GM18499 (cell line): Measurements from ENCODE around the gene SLC22A5.

Experiments used
- ATAC-seq: cut with Tn5 transposase; IDR thresholded peaks from one replicate; pipeline ENCODE4 v1.9.1; 2021; ENCODE audit warnings: moderate number of reproducible peaks; ENCODE audit not compliant: insufficient read depth, unreplicated experiment

The SLC22A5 gene

DNA sequence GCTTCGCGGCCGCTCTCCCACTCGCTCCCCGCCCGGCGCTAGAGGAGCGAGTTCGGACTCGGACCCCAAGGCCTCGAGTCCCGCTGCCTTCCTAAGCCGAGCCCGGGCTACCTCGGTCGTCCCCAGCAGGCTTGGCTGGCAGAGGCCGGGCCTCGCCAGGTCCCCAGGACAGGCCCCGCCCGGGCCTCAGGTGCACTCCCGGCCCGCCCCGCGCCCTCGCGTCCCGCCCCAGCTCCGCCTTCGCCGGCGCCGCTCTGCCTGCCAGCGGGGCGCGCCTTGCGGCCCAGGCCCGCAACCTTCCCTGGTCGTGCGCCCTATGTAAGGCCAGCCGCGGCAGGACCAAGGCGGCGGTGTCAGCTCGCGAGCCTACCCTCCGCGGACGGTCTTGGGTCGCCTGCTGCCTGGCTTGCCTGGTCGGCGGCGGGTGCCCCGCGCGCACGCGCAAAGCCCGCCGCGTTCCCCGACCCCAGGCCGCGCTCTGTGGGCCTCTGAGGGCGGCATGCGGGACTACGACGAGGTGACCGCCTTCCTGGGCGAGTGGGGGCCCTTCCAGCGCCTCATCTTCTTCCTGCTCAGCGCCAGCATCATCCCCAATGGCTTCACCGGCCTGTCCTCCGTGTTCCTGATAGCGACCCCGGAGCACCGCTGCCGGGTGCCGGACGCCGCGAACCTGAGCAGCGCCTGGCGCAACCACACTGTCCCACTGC, at the start of gene SLC22A5:
Gene SLC22A5 (plus strand): TSS at position 237 of the 707 bp plus-strand sequence. CDS start 263 bp downstream, at position 500.
- peak; percentile 60 for ATAC-seq

DNA sequence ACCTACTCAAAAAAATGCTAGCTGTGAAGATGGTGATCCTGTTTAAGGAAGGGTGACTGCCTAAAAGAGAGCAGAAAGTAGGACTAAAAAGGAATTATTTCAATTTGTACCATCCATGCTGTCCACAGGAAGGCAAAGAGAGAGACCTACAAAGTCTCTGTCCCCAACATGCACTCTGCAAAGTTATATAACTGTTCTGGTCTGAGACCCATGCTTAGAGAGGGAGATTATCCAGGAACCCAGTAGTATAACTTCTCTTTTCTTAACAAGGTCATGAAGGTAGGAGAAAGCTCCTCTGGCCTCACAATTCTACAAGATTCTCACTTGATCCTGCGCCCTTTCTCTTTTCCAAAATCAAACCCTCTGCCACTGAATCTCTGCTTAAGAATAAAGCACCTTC, 49.5 kb upstream of the SLC22A5 start:
- no peak for ATAC-seq

DNA sequence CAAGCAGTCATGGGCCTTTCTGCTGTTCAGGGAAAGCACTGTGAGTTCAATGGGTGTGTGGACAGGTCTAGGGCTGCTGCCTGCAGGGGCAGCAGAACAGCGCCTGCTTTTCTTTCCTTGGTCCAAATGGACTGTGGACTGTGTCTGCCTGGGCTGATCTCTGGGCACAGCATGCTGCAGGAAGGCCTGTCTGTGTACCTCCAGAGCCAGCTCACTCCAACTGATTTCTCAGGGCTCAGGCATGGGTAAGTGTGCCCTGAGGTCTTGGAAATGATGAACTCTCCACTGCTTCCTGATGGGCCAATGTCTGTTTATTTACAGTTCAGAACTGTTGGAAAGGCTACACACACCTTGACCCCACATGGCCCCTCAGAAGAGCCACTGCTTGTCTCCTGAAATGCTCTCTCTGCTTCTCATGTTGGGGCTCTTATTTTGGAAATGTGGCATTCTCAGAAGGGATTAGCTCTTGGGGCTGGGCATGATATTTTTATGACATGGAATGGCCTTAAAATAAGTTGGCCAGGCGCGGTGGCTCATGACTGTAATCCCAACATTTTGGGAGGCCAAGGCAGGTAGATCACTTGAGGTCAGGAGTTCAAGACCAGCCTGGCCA, 48.3 kb upstream of the SLC22A5 start:
- ATAC-seq = no peak

DNA sequence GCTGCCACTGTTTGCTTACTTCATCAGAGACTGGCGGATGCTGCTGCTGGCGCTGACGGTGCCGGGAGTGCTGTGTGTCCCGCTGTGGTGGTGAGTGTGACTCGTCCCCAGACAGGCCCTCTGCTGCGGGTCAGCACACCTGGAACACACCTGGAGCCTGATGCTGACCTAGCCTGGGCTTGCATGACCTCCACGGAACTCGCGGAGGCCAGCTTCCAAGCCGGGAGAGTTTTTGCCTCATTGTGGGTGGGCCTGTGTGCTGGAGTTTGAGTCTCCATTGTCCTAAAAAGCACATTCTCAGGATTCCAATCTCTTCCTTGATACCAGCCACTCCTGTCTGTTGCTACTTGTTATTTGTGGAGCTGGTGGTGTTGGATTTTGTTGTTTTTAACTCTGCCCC, 47.2 kb upstream of the SLC22A5 start:
- no peak for ATAC-seq

DNA sequence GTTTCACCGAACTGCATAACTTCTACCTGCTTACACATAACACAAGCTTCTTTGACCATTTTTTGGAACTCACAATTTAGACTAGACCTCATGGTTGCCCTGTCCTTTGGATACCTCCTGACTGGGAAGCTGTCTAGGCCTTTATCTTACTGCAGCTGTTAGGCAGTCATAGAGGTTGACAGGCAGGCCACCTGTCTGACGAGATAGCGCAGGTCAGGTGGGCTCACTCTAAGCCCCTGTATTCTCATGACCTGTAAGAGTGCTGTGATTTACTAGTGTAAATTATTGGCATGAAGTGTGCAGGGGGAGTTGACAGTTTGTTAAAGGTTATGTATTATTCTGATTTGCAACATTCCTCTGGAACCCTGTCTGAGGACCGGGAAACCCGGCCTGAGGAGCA, 46.3 kb upstream of the SLC22A5 start:
- ATAC-seq = no peak

DNA sequence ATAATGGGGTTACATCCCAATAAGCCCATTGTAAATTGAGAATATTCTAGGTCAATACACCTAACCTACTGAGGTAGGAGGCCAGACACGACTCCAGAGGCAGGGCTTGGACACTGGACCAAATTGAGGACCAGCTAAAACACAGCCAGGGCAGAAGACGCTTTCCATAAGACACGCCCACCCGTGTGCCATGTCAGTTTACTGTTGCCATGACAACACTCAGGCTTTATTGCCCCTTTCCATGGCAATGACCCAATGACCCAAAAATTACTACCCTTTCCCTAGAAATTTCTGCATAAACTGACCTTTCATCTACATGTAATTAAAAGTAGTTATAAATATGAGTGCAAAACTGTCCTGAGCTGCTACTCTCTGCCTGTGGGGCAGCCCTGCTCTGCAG, 43.8 kb upstream of the SLC22A5 start:
- ATAC-seq = no peak

DNA sequence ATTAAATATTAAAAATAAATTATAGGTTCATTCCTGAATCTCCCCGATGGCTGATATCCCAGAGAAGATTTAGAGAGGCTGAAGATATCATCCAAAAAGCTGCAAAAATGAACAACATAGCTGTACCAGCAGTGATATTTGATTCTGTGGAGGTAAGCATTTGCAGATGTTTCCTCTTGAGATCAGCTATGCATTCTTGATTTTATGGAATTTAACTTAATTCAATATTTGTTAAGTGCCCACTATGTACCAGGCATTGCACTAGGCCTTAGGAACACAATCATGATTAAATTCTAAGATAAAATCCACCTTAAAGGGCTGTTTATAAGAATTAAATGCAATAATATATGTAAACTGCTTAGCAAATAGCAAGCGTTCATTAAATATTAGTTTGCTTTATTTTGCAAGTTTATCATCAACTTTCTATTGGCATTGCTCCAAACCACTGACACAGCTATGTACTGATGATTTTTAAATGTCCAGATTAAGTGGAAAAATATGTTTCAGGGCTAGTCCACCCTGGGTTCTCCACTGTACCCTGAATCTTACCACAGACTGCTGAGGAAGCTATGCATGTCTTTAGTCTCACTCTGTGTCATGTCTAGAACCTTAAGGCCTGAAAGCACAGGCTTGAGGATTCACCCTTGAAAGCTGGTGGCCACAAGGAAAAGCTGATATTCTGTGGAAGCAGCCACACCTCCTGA, 42.1 kb upstream of the SLC22A5 start:
- no peak for ATAC-seq

DNA sequence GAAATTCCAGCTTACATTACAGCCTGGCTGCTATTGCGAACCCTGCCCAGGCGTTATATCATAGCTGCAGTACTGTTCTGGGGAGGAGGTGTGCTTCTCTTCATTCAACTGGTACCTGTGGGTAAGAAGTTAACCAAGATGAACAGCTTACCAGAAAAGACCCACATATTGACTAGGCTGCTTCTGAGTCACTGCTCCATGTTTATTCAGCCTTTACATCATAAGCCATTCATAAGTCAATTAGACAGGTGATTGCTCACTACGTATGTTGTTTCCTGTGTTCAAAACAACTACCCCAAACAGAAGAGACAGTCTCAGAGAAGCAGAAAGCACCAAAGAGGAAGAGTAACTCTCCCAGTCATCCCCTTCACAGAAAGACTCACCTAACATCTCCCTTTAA, 34.7 kb upstream of the SLC22A5 start:
- no peak for ATAC-seq

DNA sequence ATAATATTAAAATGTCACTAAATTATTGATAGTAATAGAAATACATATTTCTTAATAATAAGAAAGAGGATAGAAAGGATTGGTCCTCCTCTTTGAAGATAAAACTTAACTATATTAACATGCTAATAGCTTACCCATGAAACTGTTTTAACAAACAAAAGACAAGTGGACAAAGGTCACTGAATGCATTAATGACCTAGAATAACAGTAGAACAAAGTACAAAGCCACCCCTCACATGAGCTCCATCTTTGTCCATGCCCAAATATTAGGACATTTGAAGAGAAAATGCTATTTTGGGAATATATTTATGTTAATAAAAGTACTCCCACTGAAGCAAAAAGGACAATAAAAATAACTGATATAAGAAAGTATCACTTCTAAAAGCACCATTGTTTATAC, 34.1 kb upstream of the SLC22A5 start:
- ATAC-seq = no peak

DNA sequence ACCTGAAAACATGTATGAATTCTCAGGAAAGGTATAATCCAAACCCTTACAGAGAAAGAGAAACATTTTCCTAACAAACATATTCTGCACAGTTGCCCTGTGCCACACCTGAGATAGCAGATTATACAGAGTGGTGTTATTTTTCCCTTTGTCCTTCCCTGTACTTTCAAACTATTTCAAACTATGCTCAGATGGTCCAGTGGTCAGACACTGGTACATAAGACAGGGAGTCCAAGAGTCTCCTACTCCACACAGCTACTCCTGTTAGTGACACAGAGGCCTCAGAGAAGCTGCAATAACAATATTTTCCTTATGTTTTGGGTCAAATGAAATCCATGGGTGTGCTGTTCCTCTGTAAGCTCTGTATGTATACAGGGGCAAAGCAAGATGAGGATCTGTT, 30.0 kb upstream of the SLC22A5 start:
- ATAC-seq = no peak

DNA sequence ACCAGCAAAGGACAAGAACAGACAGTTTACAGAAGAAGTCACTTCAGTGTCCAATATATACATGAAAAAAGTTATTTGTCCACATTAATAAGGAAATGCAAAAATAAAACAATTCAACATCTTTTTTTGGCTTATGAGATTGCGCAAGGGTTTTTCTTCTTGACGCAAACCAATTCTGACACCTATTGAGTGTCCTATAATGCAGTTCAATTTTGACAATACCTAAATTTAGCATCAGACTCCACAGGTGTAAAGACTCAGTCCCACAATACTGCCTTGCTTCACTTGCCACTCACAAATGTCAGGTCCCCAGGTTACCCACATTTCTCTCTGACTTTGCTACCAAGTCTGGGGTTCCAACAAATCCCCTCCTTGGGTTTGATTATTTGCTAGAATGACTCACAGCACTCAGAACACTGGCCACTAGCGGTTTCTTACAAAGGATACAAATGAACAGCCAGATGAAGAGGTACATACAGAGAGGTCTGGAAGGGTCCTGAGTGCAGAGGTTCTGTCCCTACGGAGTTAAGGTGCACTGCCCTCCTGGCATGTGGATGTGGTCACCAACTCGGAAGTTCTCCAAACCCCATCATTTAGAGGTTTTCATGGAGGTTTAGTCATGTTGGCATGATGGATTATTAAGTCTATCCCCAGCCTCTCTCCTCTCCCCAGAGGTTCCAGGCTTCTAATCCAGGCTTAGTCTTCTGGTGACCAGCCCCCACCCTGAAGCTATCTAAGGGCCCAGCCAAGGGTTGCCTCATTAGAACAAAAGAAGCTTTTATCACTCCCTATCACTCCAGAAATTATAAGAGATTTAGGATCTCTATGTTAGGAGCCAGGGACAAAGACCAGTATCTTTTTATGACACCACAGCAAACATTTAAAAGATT, 27.0 kb upstream of the SLC22A5 start:
- no peak for ATAC-seq

DNA sequence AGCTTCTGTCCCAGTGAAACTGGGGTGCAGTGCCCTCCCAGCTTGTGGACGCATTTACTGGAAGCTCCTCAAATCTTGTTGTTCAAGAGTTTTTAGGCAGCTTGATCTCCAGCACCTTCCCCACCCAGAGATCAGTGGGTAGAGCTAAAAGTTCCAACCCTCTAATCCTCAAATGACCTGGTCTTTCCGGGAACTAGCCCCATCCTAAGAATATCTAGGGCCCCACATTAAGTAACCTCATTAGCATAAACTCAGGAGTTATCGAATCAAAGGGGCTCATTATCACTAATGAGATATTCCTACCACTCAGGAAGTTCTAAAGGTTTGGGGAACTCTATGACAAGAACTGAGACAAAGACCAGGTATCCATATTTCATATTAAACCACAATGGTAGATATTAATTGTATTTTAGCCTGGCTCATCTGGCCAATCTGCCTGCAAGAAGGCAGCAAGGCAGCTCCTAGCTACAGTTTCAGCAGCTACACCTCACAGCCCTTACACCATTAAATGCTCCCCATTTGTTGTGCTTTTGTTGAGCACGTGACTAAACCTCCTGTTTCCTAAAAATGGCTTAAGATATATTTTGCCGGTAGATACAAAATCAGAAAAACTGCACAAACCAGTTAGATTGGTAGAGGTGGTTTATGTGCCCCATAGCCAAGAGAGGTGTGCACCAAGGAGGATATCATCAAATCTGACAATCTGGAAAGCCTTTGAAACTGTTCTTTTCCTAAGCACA, 24.6 kb upstream of the SLC22A5 start:
- no peak for ATAC-seq

DNA sequence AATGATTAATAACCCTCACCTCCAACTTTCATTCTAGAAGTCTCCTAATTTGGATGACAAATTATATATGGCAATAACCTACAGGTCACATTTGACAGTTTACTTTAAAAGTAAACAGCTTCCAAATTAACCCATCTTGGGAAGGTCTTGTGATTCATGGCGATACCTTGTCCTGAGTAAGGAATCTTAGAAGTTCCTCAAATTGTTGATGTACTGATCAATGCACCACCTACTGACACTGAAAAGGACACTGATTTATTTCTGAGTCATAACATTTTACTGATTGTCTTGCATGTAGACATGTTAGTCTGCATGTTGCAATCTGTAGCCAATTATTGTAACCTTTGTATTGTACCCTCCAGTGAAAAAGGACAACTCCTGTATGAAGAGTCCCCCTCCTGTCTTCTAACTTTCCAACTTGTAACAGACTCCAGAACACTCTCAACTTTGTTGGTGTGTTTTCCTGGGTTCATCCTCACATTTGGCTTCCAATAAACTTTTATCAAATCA, 16.0 kb upstream of the SLC22A5 start:
- ATAC-seq = no peak

DNA sequence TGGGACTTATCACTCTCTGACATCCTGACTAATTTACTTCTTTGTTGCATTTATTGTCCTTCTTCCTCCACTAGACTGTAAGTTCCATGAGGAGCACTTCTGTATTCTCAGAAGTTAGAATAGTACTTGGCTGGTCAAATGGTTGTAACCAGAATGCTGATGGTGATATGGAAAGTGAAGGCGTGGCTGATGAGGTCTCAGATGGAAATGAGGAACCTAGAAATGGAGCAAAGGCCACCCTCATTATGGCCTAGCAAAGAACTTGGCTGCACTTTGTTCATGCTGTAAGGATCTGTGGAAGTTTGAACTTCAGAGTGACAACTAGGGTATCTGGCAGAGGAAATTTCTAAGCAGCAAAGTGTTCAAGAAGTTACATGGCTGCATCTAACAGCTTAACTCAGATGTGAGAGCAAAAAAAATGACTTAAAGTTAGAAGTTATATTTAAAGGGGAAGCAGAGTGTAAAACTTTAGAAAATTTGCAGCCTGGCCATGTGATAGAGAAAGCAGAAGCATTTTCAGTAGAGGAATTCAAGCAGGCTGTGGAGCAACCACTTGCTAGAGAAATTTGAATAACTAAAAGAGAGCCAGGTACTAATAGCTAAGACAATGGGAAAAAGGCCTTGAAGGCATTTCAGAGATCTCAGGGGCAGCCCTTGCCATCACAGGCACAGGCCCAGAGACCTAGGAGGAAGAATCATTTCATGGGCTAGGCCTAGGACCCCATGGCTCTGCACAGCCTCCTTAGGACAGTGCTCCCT, 14.9 kb upstream of the SLC22A5 start:
- no peak for ATAC-seq

DNA sequence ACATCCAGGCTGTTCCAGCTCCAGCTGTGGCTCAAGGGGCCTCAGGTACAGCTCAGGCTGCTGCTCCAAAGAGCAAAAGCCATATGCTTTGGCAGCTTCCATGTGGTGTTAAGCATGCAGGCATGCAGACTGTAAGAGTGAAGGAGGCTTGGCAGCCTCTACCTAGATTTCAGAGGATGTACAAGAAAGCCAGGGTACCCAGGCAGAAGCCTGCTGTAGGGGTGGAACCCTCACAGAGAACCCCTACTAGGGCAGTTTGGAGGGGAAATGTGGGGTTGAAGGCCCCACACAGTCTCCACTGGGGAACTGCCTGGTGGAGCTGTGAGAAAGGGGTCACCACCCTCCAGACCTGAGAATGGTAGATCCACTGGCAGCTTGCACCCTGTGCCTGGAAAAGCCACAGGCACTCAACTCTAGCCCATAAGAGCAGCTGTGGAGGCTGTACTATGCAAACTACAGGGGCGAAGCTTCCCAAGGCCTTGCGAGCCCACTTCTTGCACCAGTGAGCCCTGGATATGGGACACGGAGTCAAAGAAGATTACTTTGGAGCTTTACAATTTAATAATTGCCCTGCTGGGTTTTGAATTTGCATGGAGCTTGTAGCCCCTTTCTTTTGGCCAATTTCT, 14.3 kb upstream of the SLC22A5 start:
- no peak for ATAC-seq

DNA sequence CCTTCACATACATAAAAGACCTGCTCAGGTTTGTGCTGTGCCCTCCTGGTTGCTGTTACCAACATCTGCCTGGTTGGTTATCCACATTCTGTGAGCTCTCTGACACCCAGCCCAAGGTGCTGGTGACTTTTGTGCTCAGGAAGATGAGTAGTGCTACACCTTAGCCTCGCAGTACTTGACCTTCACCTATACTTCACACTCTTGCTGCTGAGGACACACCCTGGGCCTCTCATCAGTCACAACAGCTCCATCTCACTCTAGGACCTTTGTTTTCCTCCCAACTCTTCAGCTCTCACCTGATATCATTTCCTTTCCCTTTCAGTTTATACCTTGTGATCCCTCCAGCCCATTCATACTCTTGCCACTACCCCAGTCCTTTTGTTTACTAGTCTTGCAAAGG, 10.7 kb upstream of the SLC22A5 start:
- ATAC-seq = no peak

DNA sequence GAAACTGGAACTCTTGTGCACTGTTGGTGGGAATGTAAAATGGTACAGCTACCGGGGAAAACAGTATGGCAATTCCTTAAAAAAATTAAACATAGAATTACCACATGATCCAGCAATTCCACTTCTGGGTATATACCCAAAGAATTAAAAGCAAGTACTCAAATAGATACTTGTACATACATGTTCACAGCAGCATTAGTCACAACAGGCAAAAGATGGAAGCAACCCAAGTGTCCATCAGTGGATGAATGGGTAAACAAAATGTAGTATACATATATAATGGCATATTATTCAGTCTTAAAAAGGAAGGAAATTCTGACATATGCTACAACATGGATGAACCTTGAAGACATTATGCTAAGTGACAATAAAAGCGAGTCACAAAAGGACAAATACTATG, 7.4 kb upstream of the SLC22A5 start:
- no peak for ATAC-seq

DNA sequence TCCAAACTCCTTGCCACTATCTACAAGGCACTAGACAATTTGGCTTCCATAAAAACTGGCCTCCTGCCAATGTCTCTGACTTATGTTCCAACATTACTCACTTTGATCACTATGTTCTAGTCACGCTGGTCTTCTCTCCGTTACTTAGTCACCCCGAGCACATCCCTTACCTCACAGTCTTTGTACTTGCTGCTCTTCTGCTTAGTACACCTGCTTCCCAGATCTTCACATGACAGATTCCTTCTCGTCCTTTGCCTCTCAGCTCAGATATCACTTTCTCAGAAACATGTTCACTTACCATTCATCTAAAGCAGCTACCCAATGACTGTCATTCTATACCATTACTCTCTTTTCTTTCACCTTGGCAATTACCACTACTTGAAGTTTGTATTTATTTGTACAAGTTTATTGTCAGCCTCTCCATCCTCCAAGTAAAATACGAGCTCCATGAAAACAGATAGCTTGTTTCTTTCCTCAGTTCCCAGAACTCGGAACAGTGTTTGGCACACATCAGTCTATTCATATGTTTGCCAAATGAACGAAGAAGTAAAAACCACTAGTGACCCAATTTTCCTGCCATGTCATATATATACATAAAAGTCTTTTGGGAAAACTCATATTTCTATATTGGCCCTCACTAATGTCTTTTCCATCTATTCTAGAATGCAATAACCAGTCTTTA, 5.9 kb upstream of the SLC22A5 start:
- no peak for ATAC-seq
